ENCODE results near the gene TMIGD2.
"Not testable (repeated sequence)": the region's sequence is repeated elsewhere in the genome, so short reads cannot be mapped to it uniquely, and the experiment has no call there.

TMIGD2 gene, protein sequence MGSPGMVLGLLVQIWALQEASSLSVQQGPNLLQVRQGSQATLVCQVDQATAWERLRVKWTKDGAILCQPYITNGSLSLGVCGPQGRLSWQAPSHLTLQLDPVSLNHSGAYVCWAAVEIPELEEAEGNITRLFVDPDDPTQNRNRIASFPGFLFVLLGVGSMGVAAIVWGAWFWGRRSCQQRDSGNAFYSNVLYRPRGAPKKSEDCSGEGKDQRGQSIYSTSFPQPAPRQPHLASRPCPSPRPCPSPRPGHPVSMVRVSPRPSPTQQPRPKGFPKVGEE

DNA sequence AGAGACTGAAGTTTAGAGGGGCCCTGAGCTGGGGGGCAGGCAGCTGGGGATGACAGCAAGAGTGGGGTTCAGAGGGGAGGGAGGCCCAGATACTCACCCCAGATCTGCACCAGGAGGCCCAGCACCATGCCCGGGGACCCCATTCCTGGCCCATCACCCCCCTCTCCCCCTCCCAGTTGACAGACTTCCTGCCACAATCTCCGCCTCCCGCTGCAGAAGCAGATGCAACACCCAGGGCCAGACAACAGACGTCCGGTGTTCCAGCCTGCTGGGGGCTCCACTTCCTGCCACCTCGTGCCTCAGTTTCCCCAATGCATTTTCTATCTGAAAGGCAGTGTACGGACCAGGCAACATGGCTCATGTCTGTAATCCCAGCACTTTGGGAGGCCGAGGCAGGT lies at the start of gene TMIGD2:
TSS of gene TMIGD2 (minus strand) at position 147 of the 398 bp plus-strand sequence. CDS start at position 143, 4 bp downstream.
- DNase-seq = no peak

DNA sequence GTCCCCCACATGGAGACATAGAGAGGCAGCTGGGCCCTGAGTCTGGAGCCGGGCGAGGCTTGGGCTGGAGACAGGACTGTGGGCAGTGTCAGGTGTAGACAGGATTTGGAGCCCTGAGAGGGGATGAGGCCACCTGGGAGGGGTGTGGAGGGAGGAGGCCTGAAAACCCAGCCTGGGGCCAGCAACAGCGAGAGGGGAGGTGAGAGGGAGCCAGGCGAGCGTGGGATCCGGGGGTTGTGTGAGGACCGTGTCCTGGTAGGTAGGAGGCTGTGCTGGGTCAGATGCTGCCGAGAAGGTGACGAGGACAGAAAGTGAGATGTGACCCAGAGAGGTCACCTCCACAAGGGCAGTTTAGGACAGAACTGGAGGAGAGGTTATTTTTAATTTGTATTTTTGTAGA lies 48.5 kb upstream of the TMIGD2 start:
- DNase-seq = no peak

DNA sequence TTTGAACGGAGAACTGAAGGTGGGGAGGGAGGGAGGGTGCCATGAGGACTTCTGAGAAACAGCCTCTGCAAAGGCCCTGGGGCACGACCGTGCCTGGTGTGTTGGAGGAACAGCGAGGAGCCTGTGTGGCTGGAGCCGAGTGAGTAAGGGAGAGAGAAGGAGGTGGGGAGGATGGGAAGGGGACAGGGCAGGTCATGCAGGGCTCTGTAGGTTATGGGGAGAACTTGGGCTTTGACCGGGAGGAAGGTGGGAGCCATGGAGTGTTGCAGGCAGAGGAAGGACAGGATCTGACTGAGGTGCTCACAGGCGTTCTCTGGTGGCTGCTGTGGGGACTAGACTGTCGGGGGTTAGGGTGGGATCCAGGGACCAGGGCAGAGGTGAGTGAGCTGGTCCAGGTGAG lies 47.9 kb upstream of the TMIGD2 start:
- DNase-seq = no peak

DNA sequence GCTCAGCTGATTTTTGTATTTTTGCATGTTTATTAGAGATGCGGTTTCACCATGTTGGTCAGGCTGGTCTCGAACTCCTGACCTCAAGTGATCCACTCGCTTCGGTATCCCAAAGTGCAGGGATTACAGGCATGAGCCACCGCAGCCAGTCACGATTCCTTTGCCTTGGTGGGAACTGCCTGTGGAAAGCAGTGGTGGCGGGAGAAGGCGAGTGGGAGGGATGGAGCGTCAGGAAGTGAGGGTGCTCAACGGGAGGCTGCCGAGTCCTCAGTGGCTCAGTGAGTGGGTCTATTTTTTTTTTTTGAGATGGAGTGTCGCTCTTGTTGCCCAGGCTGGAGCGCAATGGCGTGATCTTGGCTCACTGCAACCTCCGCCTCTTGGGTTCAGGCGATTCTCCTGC lies 47.0 kb upstream of the TMIGD2 start:
- not testable (repeated sequence) for DNase-seq

DNA sequence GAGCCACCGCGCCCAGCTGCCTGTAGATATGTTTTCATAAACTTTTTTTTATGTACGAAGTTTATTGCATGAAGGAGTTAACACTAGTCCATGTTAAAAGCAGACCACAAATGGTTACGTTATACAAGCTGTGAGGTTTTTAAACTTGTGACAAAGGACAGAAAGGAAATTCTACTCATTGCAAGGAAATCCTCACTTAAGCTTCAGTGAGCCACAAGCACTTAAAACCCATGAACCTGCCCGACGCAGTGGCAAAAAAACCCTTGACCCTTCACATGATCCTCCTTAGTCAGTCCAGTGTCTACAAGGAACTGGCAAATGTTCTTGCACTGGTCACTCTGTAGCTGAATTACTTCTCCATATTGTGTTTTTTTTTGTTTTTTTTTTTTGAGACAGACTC lies 45.3 kb upstream of the TMIGD2 start:
- no peak for DNase-seq

DNA sequence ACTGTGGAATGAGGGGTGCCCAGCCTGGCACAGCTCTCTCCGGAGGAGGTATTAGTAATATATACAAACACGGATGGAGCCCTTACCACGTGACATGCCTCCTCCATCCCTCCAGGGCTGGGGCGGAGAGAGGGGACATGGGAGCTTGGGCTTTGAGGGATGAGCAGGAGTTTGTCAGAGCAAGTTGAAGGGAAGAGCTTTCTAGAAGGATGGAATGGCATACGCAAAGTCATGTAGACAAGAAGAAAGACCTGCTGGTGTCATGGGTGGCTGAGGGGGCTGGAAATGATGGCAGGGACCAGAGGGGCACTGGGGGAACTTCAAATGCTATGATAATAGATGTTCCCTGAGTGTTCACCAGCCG lies 43.8 kb upstream of the TMIGD2 start:
- DNase-seq = no peak

DNA sequence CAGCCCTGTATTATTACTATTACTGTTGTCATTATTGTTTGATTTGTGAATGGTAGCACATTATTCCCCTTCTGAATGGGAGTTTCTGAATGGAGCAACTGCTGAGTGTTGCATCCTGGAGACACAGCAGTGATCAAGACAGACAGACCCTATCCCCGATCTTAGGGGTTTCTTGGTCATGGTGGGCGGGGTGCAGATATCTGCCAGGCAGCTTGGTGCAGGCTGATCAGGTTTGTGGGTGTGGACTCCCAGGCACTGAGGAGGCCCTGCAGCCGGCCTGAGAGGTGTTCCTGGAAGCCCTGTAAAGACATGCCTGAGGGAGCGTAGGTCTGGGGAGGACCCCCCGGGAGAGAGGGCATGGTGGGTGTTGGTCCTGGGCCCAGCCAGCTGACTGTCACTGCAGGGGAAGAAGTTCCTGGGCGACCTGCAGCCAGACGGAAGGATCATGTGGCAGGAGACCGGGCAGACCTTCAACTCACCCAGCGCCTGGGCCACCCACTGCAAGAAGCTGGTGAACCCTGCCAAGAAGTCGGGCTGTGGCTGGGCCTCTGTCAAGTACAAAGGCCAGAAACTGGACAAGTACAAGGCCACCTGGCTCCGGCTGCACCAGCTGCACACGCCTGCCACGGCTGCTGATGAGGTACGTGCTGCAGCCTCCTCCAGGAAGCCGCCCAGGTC lies 43.3 kb upstream of the TMIGD2 start:
- no peak for DNase-seq

DNA sequence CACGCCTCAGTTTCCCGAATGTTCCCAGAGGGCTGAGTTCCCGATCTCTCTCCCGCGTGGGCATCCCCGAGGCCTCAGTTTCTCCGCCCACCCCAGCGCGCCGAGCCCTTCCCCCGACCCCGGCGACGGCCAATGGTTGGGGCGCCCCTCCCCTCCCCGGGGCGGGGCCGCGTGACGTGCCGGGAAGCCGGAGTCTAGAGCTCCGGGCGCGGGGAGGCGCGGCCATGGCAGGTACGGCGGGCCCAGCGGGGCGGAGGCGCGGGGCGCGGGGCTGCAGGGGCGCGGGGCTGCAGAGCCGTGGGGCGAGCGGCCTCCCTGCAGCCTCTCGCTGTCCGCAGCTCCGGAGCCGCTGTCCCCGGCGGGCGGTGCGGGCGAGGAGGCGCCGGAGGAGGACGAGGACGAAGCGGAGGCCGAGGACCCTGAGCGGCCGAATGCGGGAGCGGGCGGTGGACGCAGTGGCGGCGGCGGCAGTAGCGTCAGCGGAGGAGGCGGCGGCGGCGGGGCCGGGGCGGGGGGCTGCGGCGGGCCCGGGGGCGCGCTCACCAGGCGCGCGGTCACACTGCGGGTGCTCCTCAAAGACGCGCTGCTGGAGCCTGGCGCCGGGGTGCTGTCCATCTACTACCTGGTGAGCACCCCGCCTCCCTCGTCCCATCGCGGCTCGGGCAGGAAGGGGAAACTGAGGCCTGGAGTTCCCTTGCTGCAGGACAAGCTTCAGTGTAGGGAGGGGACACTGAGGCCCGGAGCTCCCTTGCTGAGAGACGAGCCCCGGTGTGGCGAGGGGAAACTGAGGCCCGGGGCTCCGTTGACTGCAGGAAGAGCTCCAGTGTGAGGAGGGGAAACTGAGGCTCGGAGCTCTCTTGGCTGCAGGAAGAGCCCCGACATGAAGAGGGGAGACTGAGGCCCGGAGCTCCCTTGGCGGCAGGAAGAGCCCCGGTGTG lies 41.5 kb upstream of the TMIGD2 start, which contains the start of gene MPND:
TSS of gene MPND (plus strand) at position 193 of the 938 bp plus-strand sequence. CDS start at position 225, 32 bp downstream.
- peak; percentile 78 for DNase-seq

DNA sequence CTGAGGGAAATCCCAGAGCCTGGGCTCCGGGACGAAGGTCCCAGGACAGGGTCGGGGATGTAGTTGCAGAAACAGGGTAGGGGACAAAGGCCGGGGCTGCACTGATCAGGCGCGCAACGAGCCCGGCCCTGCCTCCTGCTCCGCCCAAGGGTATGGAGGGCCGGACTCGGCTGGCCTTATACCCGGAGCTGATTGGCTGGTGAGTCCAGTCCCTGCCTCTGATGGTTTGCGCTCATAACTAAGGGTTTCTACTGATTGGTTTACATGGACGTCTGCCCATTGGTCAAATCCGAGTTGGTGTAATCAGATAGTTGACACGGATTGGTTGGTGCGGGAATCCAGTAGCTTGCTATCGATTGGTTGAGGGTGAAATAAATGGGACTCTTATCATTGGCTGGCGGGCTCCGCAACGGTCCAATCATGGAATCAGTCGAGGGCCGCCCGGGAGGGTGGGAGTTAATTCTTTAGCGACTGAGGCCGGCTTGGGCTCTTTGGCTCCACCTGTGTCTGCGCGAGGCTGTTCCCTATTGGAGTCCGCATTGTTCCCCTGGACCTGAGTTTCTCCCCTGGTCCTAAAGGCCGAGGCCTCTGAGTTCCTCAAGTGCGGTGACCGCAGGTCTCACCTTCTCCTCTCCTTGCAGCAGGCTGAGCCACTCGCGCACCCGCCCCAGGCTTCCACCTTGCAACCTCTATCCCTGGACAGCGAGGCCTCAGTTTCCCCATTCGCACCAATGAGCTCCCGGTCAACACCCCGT lies 40.6 kb upstream of the TMIGD2 start:
- peak; percentile 98 for DNase-seq

DNA sequence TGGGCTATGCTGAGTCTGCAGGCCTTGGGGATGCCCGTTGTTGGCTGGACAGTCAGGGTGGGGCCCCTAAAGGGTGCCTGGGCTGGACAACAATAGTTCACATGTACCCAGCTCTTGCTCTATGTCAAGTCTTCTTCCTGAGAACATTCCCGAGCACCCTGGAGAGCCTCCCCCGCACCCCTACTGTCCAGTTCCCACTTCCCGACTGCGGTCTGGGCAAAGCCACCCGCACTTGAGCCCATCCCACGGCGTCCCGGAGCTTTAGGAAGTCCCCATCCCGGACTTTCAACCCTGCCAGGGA lies 40.1 kb upstream of the TMIGD2 start:
- no peak for DNase-seq

DNA sequence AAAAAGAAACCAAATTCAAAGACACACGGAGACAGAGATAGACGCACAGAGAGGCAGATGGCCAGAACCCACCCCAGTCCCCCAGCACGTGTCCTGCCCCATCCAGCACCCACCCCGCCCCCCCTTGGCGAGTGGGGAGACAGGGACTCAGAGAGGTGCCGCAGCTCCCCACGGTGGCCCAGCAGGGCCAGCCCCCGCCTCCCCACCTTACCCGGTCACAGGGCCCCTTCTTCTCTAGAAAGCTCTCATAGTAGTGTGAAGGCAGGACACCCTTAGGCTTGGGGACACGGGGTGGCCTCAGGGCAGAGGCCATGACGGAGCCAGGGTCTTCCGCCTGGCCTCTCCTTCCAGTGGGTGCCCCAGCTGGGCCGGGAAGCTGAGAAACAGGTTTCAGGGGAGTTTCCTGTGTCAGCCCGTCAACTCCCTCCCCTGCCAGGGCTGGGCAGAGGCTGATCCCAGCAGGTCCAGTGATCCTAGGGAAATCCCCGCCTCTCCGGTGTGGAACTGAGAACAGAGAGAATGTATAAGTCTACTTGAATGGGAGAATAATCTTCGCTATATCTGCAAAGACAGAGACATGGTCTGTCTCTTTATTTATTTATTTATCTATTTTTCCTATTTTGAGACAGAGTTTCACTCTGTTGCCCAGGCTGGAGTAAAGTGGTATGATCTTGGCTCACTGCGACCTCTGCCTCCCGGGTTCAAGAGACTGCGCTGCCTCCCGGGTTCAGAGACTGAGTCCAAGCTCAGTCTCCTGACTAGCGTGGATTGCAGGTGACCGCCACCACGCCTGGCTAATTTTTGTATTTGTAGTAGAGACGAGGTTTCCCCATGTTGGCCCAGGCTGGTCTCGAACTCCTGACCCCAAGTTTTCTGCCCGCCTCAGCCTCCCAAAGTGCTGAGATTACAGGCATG lies 36.5 kb upstream of the TMIGD2 start, which contains the start of gene STAP2:
TSS of gene STAP2 (minus strand) at position 387 of the 915 bp plus-strand sequence. CDS start at position 313, 74 bp downstream.
- DNase-seq = no peak

DNA sequence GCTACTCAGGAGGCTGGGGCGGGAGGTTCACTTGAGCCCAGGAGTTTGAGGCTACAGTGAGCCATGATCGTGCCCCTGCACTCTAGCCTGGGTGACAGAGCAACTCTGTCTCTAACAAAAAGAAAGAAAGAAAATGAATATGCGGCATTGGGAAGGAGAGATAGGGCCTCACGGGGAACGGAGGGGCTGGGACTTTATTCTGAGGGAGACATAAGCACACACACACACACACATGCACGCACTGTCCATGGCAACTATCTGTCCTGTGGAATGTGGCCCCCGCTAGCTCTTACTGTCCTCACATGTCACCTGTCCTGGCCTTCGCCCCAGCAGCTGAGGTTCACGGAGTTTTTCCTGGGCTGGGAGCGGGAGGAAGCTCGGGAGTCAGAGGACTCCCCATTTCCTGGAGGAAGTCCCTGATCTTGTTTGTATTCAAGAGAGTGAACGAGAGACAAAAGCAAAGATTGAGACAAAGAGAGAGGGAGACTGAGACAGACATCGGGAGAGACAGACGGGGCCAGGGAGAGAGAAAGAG lies 35.8 kb upstream of the TMIGD2 start:
- DNase-seq = no peak

DNA sequence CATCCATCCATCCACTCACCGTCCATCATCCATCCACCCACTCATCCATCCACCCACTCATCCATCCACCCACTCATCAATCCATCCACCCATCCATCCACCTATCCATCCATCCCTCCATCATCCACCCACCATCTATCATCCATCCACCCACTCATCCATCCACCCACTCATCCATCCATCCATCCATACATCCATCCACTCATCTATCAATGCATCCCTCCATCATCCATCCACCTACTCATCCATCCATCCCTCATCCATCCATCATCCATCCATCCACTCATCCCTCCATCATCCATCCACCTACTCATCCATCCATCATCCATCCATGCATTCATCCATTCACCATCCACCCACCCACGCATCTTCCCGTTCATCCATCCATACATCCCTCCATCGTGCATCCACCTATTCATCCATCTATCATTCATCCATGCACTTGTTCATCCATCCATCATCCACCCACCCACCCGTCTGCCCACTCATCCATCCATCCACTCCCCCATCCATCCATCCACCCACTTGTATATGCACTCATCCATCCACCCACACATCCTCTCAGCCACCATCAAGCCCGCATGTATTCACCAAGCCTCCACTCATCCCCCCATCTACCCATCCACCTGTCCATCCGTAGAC lies 32.9 kb upstream of the TMIGD2 start:
- DNase-seq = no peak

DNA sequence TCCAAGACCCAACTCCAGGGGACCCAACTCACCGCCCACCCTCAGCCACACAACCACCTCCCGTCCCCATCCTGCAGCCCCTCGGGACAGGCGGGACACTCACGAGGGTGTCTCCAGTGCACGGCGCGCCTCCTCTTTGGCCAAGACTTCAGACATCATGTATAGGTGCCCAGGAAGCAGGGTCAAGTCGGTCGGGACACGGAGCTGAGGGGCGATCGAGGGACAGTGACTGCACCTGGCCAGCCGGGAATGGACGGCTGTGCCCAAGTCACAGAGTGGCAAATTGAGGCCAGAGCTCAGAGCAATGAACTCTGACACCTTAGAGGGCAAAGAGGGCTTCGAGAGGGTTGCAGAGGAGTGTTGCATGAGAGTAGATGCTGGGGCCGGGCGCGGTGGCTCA lies 27.7 kb upstream of the TMIGD2 start:
- DNase-seq = no peak

DNA sequence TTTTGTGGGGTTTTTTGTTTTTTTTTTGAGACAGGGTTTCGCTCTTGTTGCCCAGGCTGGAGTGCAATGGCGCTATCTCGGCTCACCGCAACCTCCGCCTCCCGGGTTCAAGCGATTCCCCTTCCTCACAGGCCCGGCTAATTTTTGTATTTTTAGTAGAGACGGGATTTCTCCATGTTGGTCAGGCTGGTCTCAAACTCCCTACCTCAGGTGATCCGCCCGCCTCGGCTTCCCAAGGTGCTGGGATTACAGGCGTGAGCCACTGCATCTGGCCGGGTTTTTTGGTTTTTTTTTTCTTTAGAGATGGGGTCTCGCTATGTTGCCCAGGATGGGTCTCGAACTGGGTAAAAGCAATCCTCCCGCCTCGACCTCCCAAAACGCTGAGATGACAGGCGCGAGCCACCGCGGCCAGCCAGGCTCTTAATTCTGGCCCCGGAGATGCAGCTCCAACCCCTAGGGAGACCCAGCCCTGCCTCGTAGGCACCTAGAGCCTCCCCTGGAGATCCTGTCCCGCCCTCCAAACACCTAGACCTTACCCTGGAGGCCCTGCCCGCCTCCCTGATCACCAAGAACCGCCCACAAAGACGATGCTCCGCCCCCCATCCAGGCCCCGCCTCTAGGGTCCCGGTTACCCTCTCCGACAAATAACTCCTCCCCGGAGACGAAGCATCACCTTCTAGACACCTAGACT lies 26.9 kb upstream of the TMIGD2 start:
- DNase-seq = not testable (repeated sequence)

DNA sequence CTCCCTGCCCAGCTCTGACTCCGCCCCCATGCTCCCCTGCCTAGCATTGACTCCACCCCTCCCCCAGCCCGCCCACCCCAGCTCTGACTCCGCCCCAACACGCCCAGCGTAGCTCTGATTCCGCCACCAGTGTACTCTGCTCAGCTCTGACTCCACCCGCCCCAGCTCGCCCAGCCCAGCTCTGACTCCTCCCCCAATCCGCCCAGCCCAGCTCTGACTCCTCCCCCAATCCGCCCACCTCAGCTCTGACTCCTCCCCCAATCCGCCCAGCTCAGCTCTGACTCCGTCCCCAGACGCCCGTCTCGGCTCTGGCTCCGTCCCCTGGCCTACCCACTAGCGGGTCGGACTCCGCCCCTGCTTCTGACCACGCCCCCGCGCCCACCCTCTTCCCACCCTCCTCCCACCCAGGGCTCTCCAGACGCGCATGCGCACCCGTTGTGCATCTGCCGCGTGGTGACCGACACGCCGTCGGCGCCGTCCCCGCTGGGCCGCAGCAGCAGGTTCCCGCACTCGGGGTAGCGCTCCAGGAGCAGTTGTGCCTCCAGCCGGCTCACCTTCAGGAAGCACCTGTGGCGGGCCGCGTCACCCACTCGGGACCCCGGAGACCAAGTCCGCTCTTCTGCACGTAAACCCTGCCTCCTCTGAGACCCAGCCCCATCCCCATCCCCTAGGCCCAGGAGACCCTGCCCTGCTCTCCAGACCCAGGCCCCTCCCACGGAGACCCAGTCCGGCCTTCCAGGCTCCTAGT lies 26.2 kb upstream of the TMIGD2 start:
- peak; percentile 86 for DNase-seq

DNA sequence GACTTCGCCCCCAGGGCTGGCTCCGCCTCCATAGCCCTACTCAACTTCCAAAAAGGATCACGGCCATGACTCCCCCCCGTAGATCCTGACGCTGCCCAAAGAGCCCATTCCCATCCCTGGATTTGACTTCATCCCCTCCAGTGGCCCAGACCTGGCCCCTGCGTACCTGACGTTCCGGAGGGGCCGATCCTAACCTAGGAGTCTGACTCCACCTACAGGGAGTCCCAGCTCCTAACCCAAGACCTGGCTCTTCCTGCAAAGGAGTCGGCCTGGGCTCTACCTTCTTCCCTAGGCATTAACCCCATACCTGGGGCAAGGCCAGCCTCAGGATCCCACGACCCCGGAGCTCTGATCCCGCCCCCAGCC lies 25.7 kb upstream of the TMIGD2 start:
- DNase-seq = no peak

DNA sequence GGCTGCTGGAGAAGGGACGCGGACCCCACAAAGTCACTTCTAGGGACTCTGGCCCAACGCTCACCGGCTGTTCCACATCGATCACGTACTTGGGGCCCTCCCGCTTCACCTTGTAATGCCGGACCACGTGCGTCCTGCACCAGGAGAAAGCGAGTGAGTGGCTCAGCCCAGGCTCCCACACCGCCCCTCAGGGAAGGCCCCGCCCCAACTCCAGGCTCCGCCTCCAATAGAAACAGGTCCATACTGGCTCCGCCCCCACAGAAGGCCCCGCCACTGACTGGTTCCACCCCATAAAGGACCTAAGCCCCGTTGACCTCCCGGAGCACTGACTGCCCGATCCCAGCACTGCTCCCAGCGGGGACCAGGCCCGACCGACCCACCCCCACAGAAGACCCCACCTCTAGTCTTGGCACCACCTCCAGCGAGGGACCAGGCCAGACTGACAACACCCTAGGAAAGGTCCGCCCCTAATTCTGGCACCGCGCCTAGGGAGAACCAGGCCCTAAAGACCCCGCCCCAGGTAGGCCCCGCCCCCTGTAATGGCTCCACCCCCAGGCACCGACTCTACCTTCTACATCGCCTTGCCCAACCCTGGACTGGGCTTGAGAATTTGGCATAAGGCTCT lies 25.2 kb upstream of the TMIGD2 start:
- peak; percentile 57 for DNase-seq

DNA sequence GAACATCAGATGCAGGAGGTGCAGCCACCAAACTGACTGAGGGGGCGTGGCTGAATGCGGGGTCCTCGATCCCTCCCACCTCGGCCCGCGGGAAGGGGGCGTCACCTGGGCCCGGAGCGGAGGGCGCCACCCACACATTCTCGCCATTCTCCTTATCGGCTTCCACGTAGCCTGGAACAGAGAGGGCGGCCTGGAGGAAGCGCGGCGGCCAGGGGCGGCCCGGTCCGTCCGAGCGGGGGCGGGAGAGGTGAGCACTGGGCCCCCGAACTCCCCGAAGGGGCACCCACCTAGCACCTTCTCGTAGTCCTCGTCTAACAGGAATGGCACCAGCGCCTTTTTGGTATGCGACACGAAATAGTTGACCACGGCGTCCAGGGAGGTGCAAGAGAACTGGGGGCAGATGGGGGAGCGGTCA lies 24.7 kb upstream of the TMIGD2 start:
- DNase-seq = no peak

All from NCI-H1048 (cell line).